IPS-20b (cell line): ENCODE data around the gene FBXO41.

Experiments
- H3K27ac ChIP-seq: one replicate; pipeline ENCODE4 v1.5.1; 2013; ENCODE audit warnings: low read length
- H3K27me3 ChIP-seq: 2 replicates; pipeline ENCODE4 v1.6.1; 2013; ENCODE audit warnings: mild to moderate bottlenecking, low read length, inconsistent platforms; ENCODE audit not compliant: insufficient read depth
- H3K36me3 ChIP-seq: 2 replicates; pipeline ENCODE4 v1.6.1; 2013; ENCODE audit warnings: low read depth, mild to moderate bottlenecking, inconsistent platforms, low read length, moderate library complexity; ENCODE audit not compliant: insufficient read depth
- H3K4me1 ChIP-seq: 2 replicates; pipeline ENCODE4 v1.6.1; 2013; ENCODE audit warnings: mild to moderate bottlenecking, control low read depth, inconsistent platforms, low read length, moderate library complexity; ENCODE audit not compliant: insufficient read depth
- H3K4me3 ChIP-seq: 2 replicates; pipeline ENCODE4 v1.5.1; 2013; ENCODE audit warnings: mild to moderate bottlenecking, low read length, inconsistent platforms
- H3K9ac ChIP-seq: 2 replicates; pipeline ENCODE4 v1.6.1; 2013; ENCODE audit warnings: low read depth, mild to moderate bottlenecking, inconsistent platforms, low read length, moderate library complexity
- H3K9me3 ChIP-seq: 2 replicates; pipeline ENCODE4 v1.6.1; 2013; ENCODE audit warnings: mild to moderate bottlenecking, low read depth, low read length, inconsistent platforms; ENCODE audit not compliant: insufficient read depth

The FBXO41 gene

DNA sequence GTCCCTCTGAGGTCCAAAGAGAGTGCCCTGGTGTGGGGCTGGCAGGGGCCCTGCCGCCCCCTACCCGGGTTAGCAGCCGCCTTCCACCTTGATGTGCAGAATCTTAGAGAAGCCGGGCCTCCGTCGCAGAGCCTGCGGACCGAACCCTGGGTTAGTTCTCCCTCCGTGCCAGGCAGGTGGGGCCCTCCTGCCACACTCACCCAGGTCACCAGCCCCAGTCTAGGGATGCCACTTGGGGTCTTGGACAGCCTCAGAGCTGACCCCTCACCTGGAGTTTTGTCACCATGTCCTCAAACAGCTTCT lies 25.4 kb downstream of the FBXO41 start:
- no peak overlapping the region for H3K27ac ChIP-seq
- no peaks in the 10 kb centered on the region for H3K9me3 ChIP-seq
- H3K27me3 ChIP-seq: no peaks in the 10 kb centered on the region
- H3K9ac ChIP-seq: no peak overlapping the region
- H3K4me3 ChIP-seq: no peak overlapping the region
- H3K36me3 ChIP-seq: peaks cover 26% of the 10 kb centered on the region
- H3K4me1 ChIP-seq: no peaks in the 10 kb centered on the region; the same call in 1 of the 2 replicates

- Histone ChIP-seq H3K9ac (no peak overlapping the region), H3K27me3 (no peaks in the 10 kb centered on the region), H3K4me1 (no peaks in the 10 kb centered on the region; the same call in 1 of the 2 replicates), H3K9me3 (no peaks in the 10 kb centered on the region), H3K4me3 (no peak overlapping the region), H3K36me3 (peaks cover 32% of the 10 kb centered on the region), H3K27ac (no peak overlapping the region)
Observed at GRCh38 chr2:73258186-73258912, 25.9 kb downstream of the FBXO41 start.

DNA sequence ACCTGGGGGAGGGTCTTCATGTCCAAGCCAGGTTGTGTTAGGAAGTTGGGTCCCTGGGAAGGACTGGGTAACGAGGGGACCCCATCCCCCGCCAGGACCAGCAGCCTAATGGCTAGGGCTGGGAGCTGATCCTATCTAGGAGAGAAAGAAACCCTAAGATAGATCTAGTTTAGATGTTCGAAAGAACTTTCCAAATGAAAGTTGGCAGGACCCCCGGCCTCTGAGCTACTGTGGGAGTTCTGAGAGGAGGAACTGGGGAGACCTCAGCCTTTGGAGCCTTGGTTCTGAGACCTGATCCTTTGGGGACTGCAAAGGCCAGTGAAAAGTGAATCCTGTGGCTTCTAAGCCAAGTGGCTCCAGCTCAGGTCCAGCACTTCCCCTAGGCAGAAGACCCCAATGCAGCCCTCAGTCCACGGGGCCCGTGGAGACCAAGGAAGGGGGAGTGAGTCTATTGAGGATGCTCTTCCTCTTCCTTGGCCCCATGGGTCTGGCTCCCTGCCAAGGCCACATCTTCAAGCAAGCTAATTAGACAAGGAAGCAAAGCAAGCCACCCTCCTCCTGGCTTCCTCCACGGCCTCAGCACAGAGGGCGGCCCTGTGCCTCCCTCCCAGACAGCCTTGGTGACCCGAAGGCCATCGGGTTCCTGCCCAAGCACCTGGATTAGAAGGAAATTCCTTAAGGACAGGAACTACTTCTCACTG lies 26.7 kb downstream of the FBXO41 start:
- Histone ChIP-seq H3K27ac (no peak overlapping the region), H3K9ac (no peak overlapping the region), H3K36me3 (peaks cover 35% of the 10 kb centered on the region), H3K4me3 (no peak overlapping the region), H3K9me3 (no peaks in the 10 kb centered on the region), H3K4me1 (no peaks in the 10 kb centered on the region; the same call in 1 of the 2 replicates), H3K27me3 (no peaks in the 10 kb centered on the region)

GRCh38 chr2:73257021-73257420 lies 27.3 kb downstream of the FBXO41 start:
- Histone ChIP-seq H3K27ac (no peak overlapping the region), H3K4me3 (no peak overlapping the region), H3K9ac (no peak overlapping the region), H3K9me3 (no peaks in the 10 kb centered on the region), H3K4me1 (no peaks in the 10 kb centered on the region; the same call in 1 of the 2 replicates), H3K36me3 (peaks cover 40% of the 10 kb centered on the region), H3K27me3 (no peaks in the 10 kb centered on the region)

GRCh38 chr2:73256618-73256922 lies 27.7 kb downstream of the FBXO41 start:
- Histone ChIP-seq H3K9ac (no peak overlapping the region), H3K4me1 (no peaks in the 10 kb centered on the region; the same call in 1 of the 2 replicates), H3K36me3 (peaks cover 44% of the 10 kb centered on the region), H3K27me3 (no peaks in the 10 kb centered on the region), H3K4me3 (no peak overlapping the region), H3K27ac (no peak overlapping the region), H3K9me3 (no peaks in the 10 kb centered on the region)

- no peak overlapping the region for H3K4me3 ChIP-seq
- no peaks in the 10 kb centered on the region; the same call in 1 of the 2 replicates for H3K4me1 ChIP-seq
- H3K27ac ChIP-seq: no peak overlapping the region
- H3K27me3 ChIP-seq: no peaks in the 10 kb centered on the region
- no peaks in the 10 kb centered on the region for H3K9me3 ChIP-seq
- peaks cover 49% of the 10 kb centered on the region for H3K36me3 ChIP-seq
- H3K9ac ChIP-seq: no peak overlapping the region
Observed at GRCh38 chr2:73255907-73256617, 28.2 kb downstream of the FBXO41 start.

DNA sequence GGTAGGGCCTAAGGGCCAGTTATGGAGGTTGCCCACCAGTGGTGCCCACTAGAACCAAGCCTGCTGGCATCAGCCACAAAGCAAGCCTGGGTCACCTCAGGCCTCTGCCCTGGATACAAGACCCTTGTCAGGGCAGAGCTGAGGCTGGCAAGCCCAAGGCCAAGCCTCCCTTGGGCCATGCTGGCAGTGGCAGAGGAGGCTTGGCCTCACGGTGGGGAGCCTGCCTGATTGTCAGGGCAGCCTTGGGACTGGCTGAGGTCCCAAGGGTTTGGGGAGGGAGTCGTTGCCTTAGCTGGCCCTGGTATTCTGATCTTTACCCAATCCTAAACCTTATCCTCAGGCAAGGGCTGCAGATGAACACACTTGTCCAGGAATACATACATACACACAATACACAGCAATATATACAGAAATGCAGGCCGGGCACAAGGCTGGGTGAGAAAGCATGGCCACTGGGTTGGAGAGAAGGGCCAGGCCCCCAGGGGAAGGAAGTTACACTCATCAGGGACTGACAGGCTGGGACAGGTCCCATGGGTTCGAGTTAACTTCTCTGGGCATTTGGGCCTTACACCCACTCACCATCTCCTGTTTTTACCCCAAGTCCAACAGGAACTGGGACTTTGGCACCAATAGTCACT lies 29.2 kb downstream of the FBXO41 start:
- no peaks in the 10 kb centered on the region; the same call in 1 of the 2 replicates for H3K4me1 ChIP-seq
- no peaks in the 10 kb centered on the region for H3K27me3 ChIP-seq
- H3K9ac ChIP-seq: no peak overlapping the region
- peaks cover 58% of the 10 kb centered on the region for H3K36me3 ChIP-seq
- no peaks in the 10 kb centered on the region for H3K9me3 ChIP-seq
- no peak overlapping the region for H3K27ac ChIP-seq
- H3K4me3 ChIP-seq: no peak overlapping the region

- H3K27me3 ChIP-seq: no peaks in the 10 kb centered on the region
- H3K4me3 ChIP-seq: no peak overlapping the region
- no peaks in the 10 kb centered on the region; the same call in 1 of the 2 replicates for H3K4me1 ChIP-seq
- H3K9me3 ChIP-seq: no peaks in the 10 kb centered on the region
- H3K36me3 ChIP-seq: peaks cover 58% of the 10 kb centered on the region
- H3K9ac ChIP-seq: no peak overlapping the region
- no peak overlapping the region for H3K27ac ChIP-seq
Observed at GRCh38 chr2:73254343-73255006, 29.8 kb downstream of the FBXO41 start.

GRCh38 chr2:73253901-73254300 lies 30.4 kb downstream of the FBXO41 start:
- no peak overlapping the region for H3K27ac ChIP-seq
- no peaks in the 10 kb centered on the region for H3K9me3 ChIP-seq
- no peak overlapping the region for H3K4me3 ChIP-seq
- H3K9ac ChIP-seq: no peak overlapping the region
- H3K27me3 ChIP-seq: no peaks in the 10 kb centered on the region
- H3K36me3 ChIP-seq: peaks cover 63% of the 10 kb centered on the region
- no peaks in the 10 kb centered on the region; the same call in 1 of the 2 replicates for H3K4me1 ChIP-seq

GRCh38 chr2:73253400-73253799 lies 30.9 kb downstream of the FBXO41 start:
- Histone ChIP-seq H3K36me3 (peaks cover 65% of the 10 kb centered on the region), H3K27ac (no peak overlapping the region), H3K9me3 (no peaks in the 10 kb centered on the region), H3K4me3 (no peak overlapping the region), H3K27me3 (no peaks in the 10 kb centered on the region), H3K9ac (no peak overlapping the region), H3K4me1 (no peaks in the 10 kb centered on the region; the same call in 1 of the 2 replicates)
